ENCODE data around the gene IL1R1. TPM values are rescaled to one million over a fixed set of nuclear protein-coding genes. Genes with fewer than 3 reads are reported as not detected.

Gene IL1R1
- total RNA-seq, 1 donor from 2014 or later, result 8.7 TPM

GRCh38 chr2:102114290-102114721 lies 28.2 kb upstream of the IL1R1 start:
- Histone ChIP-seq H3K27me3 (ENCODE audit: control insufficient read depth, insufficient read depth, low read length) (no peaks in the 10 kb centered on the region), H3K36me3 (ENCODE audit: control insufficient read depth, insufficient read depth, low read length) (no peaks in the 10 kb centered on the region), H3K4me3 (ENCODE audit: low read depth, low read length) (no peak overlapping the region)
- DNase-seq (ENCODE audit: low read depth), result peak; percentile 80
- no peak for TF ChIP-seq CTCF (IDR thresholded peaks at IDR 0.05; ENCODE audit: insufficient read depth, low read length, poor library complexity, severe bottlenecking)

- Histone ChIP-seq H3K4me3 (ENCODE audit: low read depth, low read length) (no peak overlapping the region), H3K27me3 (ENCODE audit: control insufficient read depth, insufficient read depth, low read length) (no peaks in the 10 kb centered on the region), H3K36me3 (ENCODE audit: control insufficient read depth, insufficient read depth, low read length) (no peaks in the 10 kb centered on the region)
- TF ChIP-seq CTCF (IDR thresholded peaks at IDR 0.05; ENCODE audit: insufficient read depth, low read length, poor library complexity, severe bottlenecking), result no peak
- DNase-seq (ENCODE audit: low read depth), result peak; percentile 70
These were observed 27.6 kb upstream of the IL1R1 start for GRCh38 chr2:102114851-102115497.

- no peaks in the 10 kb centered on the region for H3K27me3 ChIP-seq (ENCODE audit: control insufficient read depth, insufficient read depth, low read length)
- no peak for TF ChIP-seq CTCF (IDR thresholded peaks at IDR 0.05; ENCODE audit: insufficient read depth, low read length, poor library complexity, severe bottlenecking)
- no peak overlapping the region for H3K4me3 ChIP-seq (ENCODE audit: low read depth, low read length)
- no peaks in the 10 kb centered on the region for H3K36me3 ChIP-seq (ENCODE audit: control insufficient read depth, insufficient read depth, low read length)
- no peak for DNase-seq (ENCODE audit: low read depth)
These were observed 25.7 kb upstream of the IL1R1 start for GRCh38 chr2:102116630-102117471.

GRCh38 chr2:102117472-102117858 lies 25.1 kb upstream of the IL1R1 start:
- no peaks in the 10 kb centered on the region for H3K36me3 ChIP-seq (ENCODE audit: control insufficient read depth, insufficient read depth, low read length)
- DNase-seq (ENCODE audit: low read depth), result no peak
- no peak overlapping the region for H3K4me3 ChIP-seq (ENCODE audit: low read depth, low read length)
- no peak for TF ChIP-seq CTCF (IDR thresholded peaks at IDR 0.05; ENCODE audit: insufficient read depth, low read length, poor library complexity, severe bottlenecking)
- H3K27me3 ChIP-seq (ENCODE audit: control insufficient read depth, insufficient read depth, low read length), result no peaks in the 10 kb centered on the region

GRCh38 chr2:102119255-102119654 lies 23.3 kb upstream of the IL1R1 start:
- Histone ChIP-seq H3K36me3 (ENCODE audit: control insufficient read depth, insufficient read depth, low read length) (no peaks in the 10 kb centered on the region), H3K4me3 (ENCODE audit: low read depth, low read length) (no peak overlapping the region), H3K27me3 (ENCODE audit: control insufficient read depth, insufficient read depth, low read length) (no peaks in the 10 kb centered on the region)
- no peak for TF ChIP-seq CTCF (IDR thresholded peaks at IDR 0.05; ENCODE audit: insufficient read depth, low read length, poor library complexity, severe bottlenecking)
- no peak for DNase-seq (ENCODE audit: low read depth)

Measured in kidney epithelial cell (primary cell).